Neuronal stem cell (in vitro differentiated cells): ENCODE measurements around the gene FAM228B.

Experiments
- DNase-seq: peaks from one replicate; pipeline ENCODE4 v3.0.0-alpha.2; 2013; ENCODE audit warnings: low spot score
- H2AFZ ChIP-seq: one replicate; pipeline ENCODE4 v1.6.1; 2013; ENCODE audit warnings: mild to moderate bottlenecking, low read length, inconsistent platforms
- H2AK5ac ChIP-seq: 2 replicates; pipeline ENCODE4 v1.6.1; 2013; ENCODE audit warnings: low read depth, mild to moderate bottlenecking, inconsistent platforms, low read length, moderate library complexity, mixed read lengths
- H2BK120ac ChIP-seq: 2 replicates; pipeline ENCODE4 v1.6.1; 2013; ENCODE audit warnings: low read depth, mild to moderate bottlenecking, inconsistent platforms, low read length, moderate library complexity, mixed read lengths
- H2BK12ac ChIP-seq: one replicate; pipeline ENCODE4 v1.6.1; 2013; ENCODE audit warnings: low read length, inconsistent platforms
- H2BK15ac ChIP-seq: 2 replicates; pipeline ENCODE4 v1.6.1; 2013; ENCODE audit warnings: mild to moderate bottlenecking, low read length, inconsistent platforms, mixed read lengths
- H2BK5ac ChIP-seq: one replicate; pipeline ENCODE4 v1.6.1; 2013; ENCODE audit warnings: inconsistent platforms, mild to moderate bottlenecking, low read length, moderate library complexity
- H3K14ac ChIP-seq: one replicate; pipeline ENCODE4 v1.6.1; 2013; ENCODE audit warnings: low read length, inconsistent platforms
- H3K18ac ChIP-seq: 2 replicates; pipeline ENCODE4 v1.6.1; 2013; ENCODE audit warnings: low read length, inconsistent platforms
- H3K23ac ChIP-seq: 2 replicates; pipeline ENCODE4 v1.6.1; 2013; ENCODE audit warnings: low read depth, mild to moderate bottlenecking, mixed read lengths, low read length, inconsistent platforms; ENCODE audit not compliant: poor library complexity
- H3K27ac ChIP-seq: replicated peaks from 3 replicates; pipeline ENCODE4 v1.5.1; 2013; ENCODE audit warnings: low read length, inconsistent platforms
- H3K27me3 ChIP-seq, 3 experiments: 2 replicates each; pipeline ENCODE4 v1.6.1; 2013; ENCODE audit warnings: low read length in 3 of 3, mild to moderate bottlenecking in 2 of 3, inconsistent platforms in 1 of 3, low read depth in 1 of 3, mixed read lengths in 1 of 3, moderate library complexity in 1 of 3; ENCODE audit not compliant: control insufficient read depth in 3 of 3, insufficient read depth in 3 of 3
- H3K36me3 ChIP-seq, 2 donors: replicated peaks in 1 of 2; 2 replicates each; pipeline ENCODE4 v1.6.1; 2013; ENCODE audit warnings: low read length in 2 of 2; ENCODE audit not compliant: control insufficient read depth in 2 of 2, insufficient read depth in 2 of 2
- H3K4ac ChIP-seq: 2 replicates; pipeline ENCODE4 v1.6.1; 2013; ENCODE audit warnings: inconsistent platforms, mild to moderate bottlenecking, low read length, moderate library complexity
- H3K4me1 ChIP-seq, 2 donors: 1 replicate in 1 of 2; 2 replicates in 1 of 2; pipeline ENCODE4 v1.6.1; 2013; ENCODE audit warnings: low read length in 2 of 2, low read depth in 1 of 2; ENCODE audit not compliant: control insufficient read depth in 2 of 2, insufficient read depth in 1 of 2
- H3K4me2 ChIP-seq: one replicate; pipeline ENCODE4 v1.6.1; 2013; ENCODE audit warnings: mild to moderate bottlenecking, low read length, inconsistent platforms; ENCODE audit not compliant: insufficient read depth, poor library complexity, severe bottlenecking
- H3K4me3 ChIP-seq, 2 donors: 2 replicates each; pipeline ENCODE4 v1.5.1; 2013; ENCODE audit warnings: low read length in 2 of 2, mild to moderate bottlenecking in 2 of 2, inconsistent platforms in 1 of 2, moderate library complexity in 1 of 2
- H3K79me1 ChIP-seq: one replicate; pipeline ENCODE4 v1.6.1; 2013; ENCODE audit warnings: low read depth, mild to moderate bottlenecking, inconsistent platforms, low read length, moderate library complexity
- H3K9ac ChIP-seq: one replicate; pipeline ENCODE4 v1.6.1; 2013; ENCODE audit warnings: mild to moderate bottlenecking, low read depth, low read length, inconsistent platforms; ENCODE audit not compliant: poor library complexity
- H3K9me3 ChIP-seq, 2 donors: replicated peaks in 1 of 2; 2 replicates each; pipeline versions ENCODE3 to v1.6.1; 2013; ENCODE audit warnings: low read length in 2 of 2, mild to moderate bottlenecking in 2 of 2, inconsistent platforms in 1 of 2, low read depth in 1 of 2, mixed read lengths in 1 of 2, moderate library complexity in 1 of 2; ENCODE audit not compliant: control insufficient read depth in 2 of 2, insufficient read depth in 1 of 2
- H4K8ac ChIP-seq: one replicate; pipeline ENCODE4 v1.6.1; 2013; ENCODE audit warnings: low read depth, mild to moderate bottlenecking, inconsistent platforms, low read length, moderate library complexity
- H4K91ac ChIP-seq: one replicate; pipeline ENCODE4 v1.6.1; 2013; ENCODE audit warnings: low read length, low read depth, mild to moderate bottlenecking, inconsistent platforms; ENCODE audit not compliant: poor library complexity
- WGBS, 2 donors: extraction: QIAGEN DNeasy Blood & Tissue Kit; methylation state at CpG; one replicate each; pipeline ENCODE4 v1.1.7; 2013; ENCODE audit warnings: missing lambda C conversion rate in 2 of 2, mixed read lengths in 1 of 2; ENCODE audit not compliant: insufficient read length in 2 of 2, insufficient replicate concordance in 1 of 2; ENCODE audit errors: extremely low coverage in 2 of 2; 5-methylcytosine and 5-hydroxymethylcytosine counted together

The FAM228B gene

DNA sequence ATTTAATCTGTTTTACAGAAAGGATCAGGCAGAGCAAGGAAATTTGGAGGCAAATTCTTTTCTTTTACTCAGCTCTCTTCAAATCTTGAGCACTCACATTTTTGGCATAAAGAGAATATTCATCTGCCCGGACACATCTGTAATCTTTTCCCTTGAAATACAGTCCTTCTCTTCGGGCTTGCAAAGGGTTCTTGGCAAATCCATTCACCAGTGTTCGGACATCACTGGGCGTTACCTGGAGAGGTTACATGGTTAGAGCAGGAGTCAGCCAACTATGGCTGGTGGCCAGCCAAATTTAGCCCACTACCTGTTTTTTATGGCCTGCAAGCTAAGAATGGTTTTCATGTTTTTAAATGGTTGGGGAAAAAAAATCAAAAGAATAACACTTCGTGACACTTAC is 2.2 kb upstream of the FAM228B start:
- H2BK5ac ChIP-seq: no peak overlapping the region
- H3K14ac ChIP-seq: no peak overlapping the region
- no peak overlapping the region for H3K9ac ChIP-seq
- H4K91ac ChIP-seq: no peak overlapping the region
- no peak overlapping the region for H3K4me2 ChIP-seq
- no peak overlapping the region for H2BK15ac ChIP-seq
- H3K18ac ChIP-seq: no peak overlapping the region
- no peak overlapping the region for H2AK5ac ChIP-seq
- H2AFZ ChIP-seq: no peak overlapping the region
- H2BK12ac ChIP-seq: no peak overlapping the region
- H3K23ac ChIP-seq: no peak overlapping the region
- H3K27ac ChIP-seq: no peak overlapping the region
- H3K4me3 ChIP-seq: no peak overlapping the region
- H2BK120ac ChIP-seq: no peak overlapping the region
- H3K36me3 ChIP-seq: no peaks in the 10 kb centered on the region
- no peak for DNase-seq
- H4K8ac ChIP-seq: no peak overlapping the region
- H3K4ac ChIP-seq: no peak overlapping the region
- H3K4me1 ChIP-seq: peaks cover 0 to 1% of the 10 kb centered on the region in 2 donors
- no peaks in the 10 kb centered on the region for H3K27me3 ChIP-seq
- no CpG with 5 or more reads among the region's 5 CpGs for WGBS, 2 donors
- H3K9me3 ChIP-seq: no peaks in the 10 kb centered on the region
- no peaks in the 10 kb centered on the region for H3K79me1 ChIP-seq

DNA sequence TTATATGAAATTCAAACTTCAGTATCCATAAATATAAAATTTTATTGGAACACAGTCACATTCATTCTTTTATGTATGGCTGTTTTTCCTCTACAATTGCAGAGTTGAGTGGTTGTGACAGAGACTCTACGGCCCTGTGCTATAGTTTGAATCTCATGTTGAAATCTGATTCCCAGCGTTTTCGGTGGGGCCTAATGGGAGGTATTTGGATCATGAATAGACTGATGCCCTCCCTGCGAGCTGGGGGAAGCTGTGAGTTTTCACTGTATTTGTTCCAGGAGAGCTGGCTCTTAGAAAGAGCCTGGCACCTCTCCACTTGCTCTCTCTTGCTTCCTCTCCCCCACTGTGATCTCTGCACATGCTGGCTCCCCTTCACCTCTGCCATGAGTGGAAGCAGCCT is 1.8 kb upstream of the FAM228B start:
- peak; percentile 9 for DNase-seq

DNA sequence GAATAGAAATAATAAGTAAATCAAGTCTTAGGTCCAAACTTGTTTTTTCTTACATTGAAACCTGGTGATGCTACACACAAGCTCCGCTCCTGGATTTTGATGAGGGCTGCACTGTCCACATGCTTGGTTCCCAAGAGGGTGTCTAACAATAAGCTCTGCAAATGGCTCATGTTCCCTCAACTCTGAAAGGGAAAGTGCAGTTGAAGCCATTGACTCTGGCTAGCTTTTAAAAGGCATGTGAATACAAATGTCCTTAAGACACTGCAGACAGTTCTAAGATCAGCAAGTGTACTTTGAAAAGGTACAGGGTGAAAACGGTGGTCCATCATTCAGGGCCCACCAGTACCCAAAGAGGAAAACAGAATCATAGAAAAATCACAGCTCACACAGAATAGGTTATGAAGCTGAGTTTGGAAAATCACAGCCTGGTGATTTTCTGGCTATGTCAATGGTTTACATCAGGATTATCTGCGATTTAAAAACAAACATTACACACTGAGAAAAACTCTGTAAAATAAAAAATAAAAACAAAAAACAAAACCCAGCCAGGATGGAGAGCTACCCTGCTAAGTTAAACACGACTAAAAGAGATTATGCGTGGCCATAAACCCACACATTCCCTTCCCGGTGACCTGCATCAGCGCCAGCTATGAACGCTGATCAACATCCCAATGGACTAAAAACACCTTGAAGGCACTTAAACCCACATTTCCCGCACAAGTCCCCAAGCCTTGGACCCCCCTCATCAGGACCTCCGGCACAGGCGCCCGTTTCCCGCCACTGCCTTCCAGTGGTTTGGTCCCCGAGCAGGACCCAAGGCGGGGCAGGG is 689 bp upstream of the FAM228B start:
- H3K27ac ChIP-seq: peak overlapping the region; percentile 31

More for the DNA sequence above, 1.8 kb upstream of the FAM228B start:
- WGBS, 2 donors: no CpG with 5 or more reads among the region's 4 CpGs
- Histone ChIP-seq H3K27ac (no peak overlapping the region), H3K27me3 (no peaks in the 10 kb centered on the region), H3K9ac (no peak overlapping the region), H2AK5ac (no peak overlapping the region), H3K4me1 (peaks cover 0 to 1% of the 10 kb centered on the region in 2 donors), H3K4me3 (no peak overlapping the region), H3K4me2 (no peak overlapping the region), H3K9me3 (no peaks in the 10 kb centered on the region), H2BK15ac (no peak overlapping the region), H2BK120ac (no peak overlapping the region), H2BK12ac (no peak overlapping the region), H2AFZ (no peak overlapping the region), H3K79me1 (no peaks in the 10 kb centered on the region), H2BK5ac (no peak overlapping the region), H4K8ac (no peak overlapping the region), H3K18ac (no peak overlapping the region), H4K91ac (no peak overlapping the region), H3K14ac (no peak overlapping the region), H3K36me3 (no peaks in the 10 kb centered on the region), H3K4ac (no peak overlapping the region), H3K23ac (no peak overlapping the region)

DNA sequence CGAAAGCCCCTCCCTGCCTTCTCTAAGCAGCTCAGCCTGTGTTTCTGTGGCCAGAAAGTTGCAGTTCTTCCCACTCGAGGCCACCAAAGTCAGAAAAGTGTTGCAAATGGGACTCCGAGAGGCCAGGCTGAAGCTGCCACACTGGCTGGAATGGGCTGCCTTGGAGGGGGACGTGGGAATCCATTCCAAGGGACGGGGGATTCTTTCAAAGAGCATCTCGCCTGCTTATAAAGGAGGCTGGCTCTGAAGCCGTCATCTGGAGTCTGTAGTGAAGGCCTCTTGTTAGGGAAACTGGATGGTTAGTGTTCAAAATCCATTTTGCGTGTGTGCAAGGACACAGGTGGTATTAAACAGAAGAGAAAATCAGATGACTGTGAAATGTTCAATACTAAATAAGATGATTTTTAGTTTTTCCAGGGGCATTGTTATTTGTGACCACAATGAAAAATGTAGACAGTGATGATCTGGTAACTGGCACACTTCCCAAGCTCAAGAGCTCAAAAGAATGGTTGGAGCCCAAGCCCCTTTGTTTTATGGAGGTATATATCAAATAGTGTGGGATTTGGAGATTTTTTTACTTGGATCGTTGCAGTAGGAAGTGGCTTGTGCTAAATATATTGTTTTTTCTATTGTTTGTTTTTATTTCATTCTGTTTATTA is 782 bp downstream of the FAM228B start:
- Histone ChIP-seq H3K27ac (peak overlapping the region; percentile 23), H2BK15ac (no peak overlapping the region), H3K9me3 (no peaks in the 10 kb centered on the region), H3K18ac (peak overlapping the region; percentile 98), H4K91ac (peak overlapping the region; percentile 56), H3K9ac (peak overlapping the region; percentile 85), H3K4me3 (peak overlapping the region; percentile 34 to 97), H3K23ac (peak overlapping the region; percentile 30), H2BK12ac (no peak overlapping the region), H2BK5ac (no peak overlapping the region), H3K14ac (no peak overlapping the region), H4K8ac (no peak overlapping the region), H3K27me3 (no peaks in the 10 kb centered on the region), H2AK5ac (no peak overlapping the region), H3K79me1 (no peaks in the 10 kb centered on the region), H2BK120ac (no peak overlapping the region), H3K4me2 (peak overlapping the region; percentile 74), H3K4ac (no peak overlapping the region), H3K4me1 (peaks cover 0 to 1% of the 10 kb centered on the region in 2 donors), H2AFZ (peak overlapping the region; percentile 23), H3K36me3 (no peaks in the 10 kb centered on the region)
- WGBS, 2 donors: no CpG with 5 or more reads among the region's 9 CpGs
- no peak for DNase-seq

More for the DNA sequence above, 689 bp upstream of the FAM228B start:
- Histone ChIP-seq H2BK15ac (peak overlapping the region; percentile 37), H3K4ac (no peak overlapping the region), H2BK12ac (peak overlapping the region; percentile 28), H3K27me3 (no peaks in the 10 kb centered on the region), H3K36me3 (no peaks in the 10 kb centered on the region), H3K4me3 (peak overlapping the region in 1 of 2 donors; percentile 97), H3K9me3 (no peaks in the 10 kb centered on the region), H3K14ac (peak overlapping the region; percentile 67), H3K9ac (peak overlapping the region; percentile 86), H2AK5ac (no peak overlapping the region), H3K23ac (peak overlapping the region; percentile 95), H2BK120ac (no peak overlapping the region), H4K8ac (no peak overlapping the region), H2AFZ (peak overlapping the region; percentile 41), H3K18ac (peak overlapping the region; percentile 98), H3K79me1 (no peaks in the 10 kb centered on the region), H4K91ac (no peak overlapping the region), H3K4me1 (peaks cover 0 to 1% of the 10 kb centered on the region in 2 donors), H2BK5ac (no peak overlapping the region), H3K4me2 (peak overlapping the region; percentile 74)
- WGBS, 2 donors: no CpG with 5 or more reads among the region's 15 CpGs
- peak; percentile 6 for DNase-seq
